Hippocampal formation (tissue), 2 donors: ENCODE results near the gene ZNF785.
"Not testable (repeated sequence)": the region's sequence is repeated elsewhere in the genome, so short reads cannot be mapped to it uniquely, and the experiment has no call there.

Source experiments
- DNase-seq, 2 donors: peaks; one replicate each; lab custom pipeline; 2025; lab: John Stamatoyannopoulos, UW

ZNF785 gene

DNA sequence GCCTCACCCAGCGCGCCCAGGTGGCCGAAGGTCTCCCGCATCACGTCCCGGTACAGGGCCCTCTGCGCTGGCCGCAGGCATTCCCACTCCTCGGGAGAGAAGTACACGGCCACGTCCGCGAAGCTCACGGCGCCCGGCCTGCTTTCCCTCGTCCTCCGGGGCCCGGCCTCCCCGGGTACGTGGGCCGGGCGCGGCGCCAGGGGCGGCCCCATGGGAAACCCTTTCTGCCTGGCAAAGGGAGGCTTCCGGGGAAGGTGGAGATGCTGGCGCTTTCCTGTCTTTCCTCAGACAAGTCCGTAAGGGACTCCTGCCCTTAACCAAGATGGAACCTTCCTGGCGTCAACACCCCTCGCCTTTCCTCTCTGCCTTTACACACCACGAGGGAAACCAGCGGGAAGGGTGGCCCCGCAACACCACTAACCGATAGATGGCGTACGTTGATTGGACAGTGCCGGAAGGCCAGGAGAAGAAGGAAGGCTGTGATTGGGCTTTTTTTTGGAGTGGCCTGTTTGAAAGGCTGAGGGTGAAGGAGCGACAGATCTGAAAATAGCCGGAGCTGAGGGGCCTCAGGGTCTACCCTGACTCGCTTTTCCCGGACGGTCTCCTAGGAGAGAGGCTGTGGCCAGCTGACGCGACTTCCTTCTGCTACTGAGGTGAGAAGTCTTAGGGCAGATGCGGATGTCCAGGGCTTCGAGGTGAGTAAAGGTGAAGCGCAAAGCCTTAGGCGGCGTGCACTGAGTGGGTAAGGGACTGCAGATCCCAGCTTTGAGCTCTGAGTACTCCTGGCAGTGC is at the start of gene ZNF785:
Gene ZNF785, minus strand, starts transcription at position 298 of the 792 bp plus-strand sequence. Its CDS starts 86 bp downstream, at position 212.
- DNase-seq, result peak; percentile 93 to 99

DNA sequence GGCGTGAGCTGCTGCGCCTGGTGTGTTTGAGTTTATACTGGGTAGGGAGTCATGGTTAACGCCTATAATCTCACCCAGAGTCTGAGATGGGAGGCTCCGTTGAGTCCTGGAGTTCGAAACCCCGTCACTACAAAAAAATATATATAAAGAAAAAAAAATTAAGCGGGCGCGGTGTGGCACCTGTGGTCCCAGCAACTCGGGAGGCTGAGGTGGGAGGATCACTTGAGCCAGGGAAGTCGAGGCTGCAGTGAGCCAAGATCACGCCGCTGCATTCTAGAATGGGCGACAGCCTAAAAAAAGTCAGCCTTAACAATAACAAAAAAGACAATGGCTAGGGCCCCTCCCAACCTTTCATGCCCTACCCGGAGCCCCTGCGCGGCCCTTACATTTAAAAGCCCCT is 48.0 kb upstream of the ZNF785 start:
- no peak for DNase-seq

DNA sequence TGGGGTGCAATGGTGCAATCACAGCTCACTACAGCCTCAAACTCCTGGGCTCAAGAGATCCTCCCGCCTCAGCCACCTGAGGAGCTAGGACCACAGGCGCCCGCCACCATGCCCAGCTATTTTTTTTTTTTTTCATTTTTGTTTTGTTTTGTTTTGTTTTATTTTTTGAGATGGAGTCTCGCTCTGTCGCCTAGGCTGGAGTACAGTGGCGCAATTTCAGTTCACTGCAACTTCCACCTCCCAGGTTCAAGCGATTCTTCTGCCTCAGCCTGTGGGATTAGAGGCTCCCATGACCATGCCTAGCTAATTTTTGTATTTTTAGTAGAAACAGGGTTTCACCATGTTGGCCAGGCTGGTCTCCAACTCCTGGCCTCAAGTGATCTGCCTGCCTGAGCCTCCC is 47.0 kb upstream of the ZNF785 start:
- not testable (repeated sequence) for DNase-seq

DNA sequence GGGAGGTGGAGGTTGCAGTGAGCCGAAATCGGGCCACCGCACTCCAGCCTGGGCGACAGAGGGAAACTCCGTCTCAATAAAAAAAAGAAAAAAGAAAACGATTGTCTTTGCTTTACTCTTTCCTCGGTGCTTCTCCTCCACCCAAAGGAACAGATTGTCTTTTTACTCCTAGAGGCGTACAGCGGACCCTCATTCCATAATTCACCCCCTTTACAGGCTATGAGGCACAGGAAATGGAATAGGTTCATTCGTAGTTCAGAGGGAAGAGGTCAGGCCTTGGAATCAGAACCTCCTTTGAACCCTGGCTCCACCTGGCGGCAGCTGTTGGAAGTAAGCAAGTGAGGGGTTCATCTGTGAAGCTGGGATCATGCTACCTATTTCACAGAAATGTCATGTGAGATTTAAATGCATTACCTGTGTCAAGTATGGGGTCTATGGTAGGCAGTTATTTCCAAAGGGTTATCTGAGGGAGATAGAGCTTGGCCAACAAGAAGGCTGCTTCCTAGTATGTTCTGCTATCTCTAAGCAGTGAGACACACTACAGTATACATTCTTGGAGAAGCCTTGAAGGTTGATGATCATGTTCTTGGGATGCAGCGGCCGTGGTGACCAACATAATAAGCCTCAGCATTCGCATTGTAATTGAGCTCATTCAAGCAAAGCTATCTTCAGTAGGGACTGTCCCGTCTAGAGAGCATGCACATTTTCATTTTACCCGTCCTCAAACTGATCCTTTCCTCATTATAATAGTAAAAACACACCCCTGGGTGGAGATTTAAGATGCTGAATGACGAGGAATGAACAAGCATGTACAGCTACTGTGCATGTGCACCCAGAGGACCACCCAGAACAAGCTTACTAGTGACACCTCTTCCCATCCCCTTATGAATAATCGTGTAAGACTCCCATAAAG is 43.4 kb upstream of the ZNF785 start:
- DNase-seq, result peak; percentile 73 to 77

DNA sequence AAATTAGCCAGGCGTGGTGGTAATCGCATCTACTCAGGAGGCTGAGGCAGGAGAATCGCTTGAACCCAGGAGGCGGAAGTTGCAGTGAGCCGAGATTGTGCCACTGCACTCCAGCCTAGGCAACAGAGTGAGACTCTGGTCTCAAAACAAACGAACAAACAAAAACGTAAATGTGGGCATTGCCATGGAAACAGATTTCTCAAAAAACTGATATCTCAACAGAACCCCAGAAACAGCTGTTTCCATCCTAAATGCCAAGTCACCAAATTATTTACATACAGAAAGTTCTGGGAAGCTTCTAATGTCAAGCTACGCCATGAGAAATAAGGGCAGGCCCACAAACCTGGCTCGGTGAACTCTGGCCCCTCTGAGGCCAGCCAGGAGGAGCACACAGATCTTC is 40.7 kb upstream of the ZNF785 start:
- no peak for DNase-seq

DNA sequence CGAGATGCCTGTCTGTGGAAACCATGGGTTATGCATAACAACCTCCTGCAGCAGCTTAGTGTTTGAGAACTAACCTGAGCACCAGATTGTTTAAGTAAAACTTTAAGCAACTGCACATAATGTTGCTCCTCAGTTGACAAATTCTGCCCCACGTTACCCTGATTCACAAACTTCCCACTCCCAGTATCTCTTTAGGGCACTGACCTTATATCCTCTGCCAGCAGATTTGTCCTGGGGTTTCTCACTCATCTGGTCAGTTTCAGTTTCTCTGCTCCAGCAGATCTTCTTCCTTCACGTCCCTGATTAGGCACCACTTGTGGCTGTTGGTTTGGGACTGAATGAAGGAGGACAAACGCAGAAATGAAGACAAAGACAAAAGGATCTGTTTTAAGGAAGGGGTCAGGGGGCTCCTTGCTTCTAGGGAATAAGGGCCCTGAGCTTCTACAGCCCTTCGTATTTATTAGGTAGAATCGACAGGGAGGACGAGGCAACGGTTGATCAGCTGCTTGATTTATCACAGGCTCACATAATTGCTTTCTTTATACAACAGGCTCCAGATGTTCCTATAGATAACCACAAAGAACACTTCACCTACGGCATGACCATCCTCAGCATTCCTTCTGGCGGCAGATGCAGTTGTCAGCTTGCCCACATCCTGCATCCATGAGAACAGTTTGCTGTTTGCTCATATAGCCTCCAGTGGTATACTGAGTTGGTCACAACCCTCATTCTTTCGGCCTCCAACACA is 38.2 kb upstream of the ZNF785 start:
- DNase-seq, result no peak

DNA sequence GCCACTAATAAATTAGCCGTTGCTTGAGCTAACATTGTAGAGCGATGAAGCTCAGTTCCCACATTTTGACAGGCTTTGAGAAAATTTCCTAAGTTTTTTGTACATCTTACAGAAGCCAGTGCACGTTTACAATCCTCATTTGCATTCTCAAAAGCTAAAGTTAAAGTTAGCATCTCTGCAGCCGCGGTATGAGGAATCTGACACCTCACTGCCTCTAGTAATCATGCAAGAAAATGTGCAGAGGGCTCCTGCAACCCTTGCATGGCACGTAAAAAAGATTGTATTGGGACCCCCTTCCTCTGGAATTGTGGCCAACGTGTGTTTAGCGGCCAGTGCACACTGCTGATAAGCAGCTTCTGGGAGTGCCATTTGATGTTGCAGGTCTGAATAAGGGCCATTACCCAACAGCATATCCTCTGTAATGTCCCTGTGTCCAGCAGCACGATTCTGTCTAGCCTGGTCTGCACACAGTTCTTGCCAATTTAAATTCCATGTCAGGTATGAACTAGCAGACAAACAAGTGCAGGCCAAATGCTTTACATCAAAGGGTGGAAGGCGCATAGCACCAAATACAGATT is 37.0 kb upstream of the ZNF785 start:
- DNase-seq, result no peak

DNA sequence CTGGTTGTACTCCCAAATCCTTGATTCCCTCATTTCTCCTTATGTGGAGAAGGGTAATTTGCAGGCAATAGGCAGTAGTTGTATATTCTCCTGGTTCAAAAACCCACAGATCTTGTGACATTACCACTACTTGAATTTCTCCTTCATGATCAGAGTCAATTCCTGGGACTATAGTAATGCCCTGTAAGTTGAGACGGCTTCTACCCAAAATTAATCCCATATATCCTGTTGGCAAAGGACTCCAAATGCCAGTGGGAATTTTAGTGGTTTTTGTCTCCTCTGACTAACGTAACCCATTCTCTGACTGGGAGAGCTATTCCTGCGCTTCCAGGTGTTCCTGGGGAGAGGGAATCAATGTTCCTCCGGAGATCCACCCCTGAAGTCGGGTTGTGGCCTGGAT is 36.3 kb upstream of the ZNF785 start:
- no peak for DNase-seq

DNA sequence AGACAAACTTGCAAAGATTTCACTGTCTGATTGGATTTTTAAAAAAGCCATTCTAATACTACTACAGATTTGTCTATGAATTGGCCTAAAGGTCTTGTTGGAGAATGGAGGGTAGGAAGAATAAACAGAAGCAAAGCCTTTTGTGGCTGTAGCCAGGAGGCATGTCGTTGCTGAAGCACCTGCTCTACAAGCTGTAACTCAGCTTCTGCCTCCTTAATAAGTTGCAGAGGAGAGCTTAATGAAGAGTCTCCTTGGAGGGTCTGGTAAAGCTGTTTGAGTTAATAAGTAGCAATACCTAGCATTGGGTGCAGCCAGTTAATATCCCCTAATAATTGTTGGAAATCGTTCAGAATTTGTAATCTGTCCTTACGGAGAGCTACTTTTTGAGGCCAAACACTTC is 34.7 kb upstream of the ZNF785 start:
- no peak for DNase-seq

DNA sequence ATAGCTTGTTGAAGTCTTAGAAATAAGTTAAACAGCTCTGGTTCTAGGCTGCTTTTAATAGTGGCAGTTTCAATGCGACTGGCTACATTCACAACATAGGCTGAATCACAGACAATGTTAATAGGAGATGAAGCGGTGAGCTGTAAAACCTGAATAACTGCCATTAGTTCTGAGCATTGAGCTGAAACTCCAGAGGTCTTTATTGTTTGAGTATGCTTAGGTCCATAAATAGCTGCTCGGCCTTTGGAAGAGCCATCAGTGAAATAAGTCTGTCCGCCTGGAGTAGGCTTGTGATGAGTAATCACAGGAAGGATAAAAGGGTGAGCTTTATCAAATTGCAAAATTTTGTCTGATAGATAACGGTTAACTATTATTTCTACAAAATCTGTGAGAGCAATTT is 34.1 kb upstream of the ZNF785 start:
- no peak for DNase-seq

DNA sequence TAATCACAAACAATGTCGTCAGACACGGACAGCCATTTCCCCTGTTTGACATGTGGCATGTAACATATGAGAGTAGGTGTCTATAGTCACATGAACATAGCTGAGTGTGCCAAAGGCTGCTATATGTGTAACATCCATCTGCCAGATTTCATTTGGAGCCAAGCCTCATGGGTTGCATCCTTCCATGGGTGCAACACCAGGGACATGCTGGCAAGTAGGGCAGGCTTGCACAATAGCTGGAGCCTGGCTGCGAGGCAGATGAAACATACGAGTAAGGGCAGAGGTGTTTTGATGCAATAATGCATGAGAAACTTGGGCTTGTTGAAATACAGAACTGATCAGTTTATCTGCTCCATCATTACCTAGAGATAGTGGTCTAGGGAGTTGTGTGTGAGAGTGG is 33.7 kb upstream of the ZNF785 start:
- no peak for DNase-seq

DNA sequence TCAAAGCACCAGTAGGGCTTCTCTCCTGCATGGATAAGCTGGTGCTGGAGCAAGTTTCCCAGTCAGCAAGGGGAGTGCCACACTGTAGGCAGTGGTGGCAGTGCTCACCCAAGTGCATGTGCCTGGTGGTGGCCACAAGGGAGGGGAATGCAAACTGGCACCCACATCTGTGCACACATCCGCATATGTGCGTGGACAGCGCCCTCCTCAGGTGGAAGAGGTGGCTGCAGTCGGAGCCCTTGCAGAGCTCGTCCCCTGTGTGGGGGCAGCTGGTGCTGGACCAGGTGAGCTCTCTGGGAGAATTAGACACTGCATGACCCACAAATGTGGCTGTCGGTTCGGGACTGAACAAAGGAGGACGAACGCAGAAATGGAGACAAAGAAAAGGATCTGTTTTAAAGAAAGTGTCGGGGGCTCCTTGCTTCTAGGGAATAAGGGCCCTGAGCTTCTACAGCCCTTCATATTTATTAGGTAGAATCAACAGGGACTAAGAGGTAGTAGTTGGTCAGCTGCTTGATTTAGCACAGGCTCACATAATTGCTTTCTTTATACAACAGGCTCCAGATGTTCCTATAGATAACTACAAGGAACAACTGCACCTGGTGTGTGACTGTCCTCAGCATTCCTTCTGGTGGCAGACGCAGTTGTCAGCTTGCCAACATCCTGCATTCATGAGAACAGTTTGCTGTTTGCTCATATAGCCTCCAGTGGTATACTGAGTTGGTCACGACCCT is 30.0 kb upstream of the ZNF785 start:
- DNase-seq, result peak in 1 of 2 donors; percentile 19

DNA sequence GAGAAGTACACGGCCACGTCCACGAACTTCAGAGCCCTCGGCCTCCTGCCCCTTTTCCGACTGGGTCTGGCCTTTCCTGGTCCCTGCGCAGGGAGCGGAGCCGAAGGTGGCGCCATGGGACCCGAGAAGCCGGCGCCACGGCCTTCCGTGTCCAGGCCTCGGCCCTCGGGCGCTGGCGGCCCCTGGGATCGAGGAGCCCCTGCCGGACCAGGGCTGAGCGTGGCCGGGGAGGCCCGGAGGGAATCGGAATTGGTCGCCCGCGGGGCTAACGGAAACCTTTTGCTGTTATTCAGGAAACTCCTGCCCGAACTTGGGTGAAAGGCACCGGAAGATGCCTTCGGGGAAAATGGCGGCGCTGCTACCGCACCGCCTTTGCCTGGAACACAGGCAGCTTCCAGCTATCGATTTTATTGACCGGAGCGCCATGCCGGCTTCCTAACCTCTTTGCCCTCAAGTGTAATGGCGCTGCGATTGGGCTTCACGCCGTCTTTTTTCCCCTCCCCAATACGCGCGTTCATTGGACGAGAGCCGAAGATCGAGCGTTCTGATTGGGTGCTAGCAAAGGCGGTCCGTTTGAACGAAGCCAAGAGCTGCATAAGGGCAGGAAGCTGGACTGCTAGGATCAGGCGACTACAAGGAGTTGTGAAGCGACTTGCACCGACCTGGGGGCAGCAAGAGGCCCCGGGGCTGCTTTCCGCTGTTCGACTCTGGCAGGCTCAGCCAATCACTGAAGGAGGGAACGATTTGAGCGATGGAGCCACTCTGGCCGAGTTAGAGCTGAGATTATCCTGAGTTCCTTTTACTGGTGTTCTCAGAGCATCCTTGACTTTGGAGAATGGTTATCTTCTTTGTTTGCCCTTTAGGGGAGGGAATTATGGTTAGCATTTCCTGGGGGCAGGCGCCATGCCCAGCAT is 24.7 kb upstream of the ZNF785 start, which contains the start of gene ZNF689:
Gene ZNF689, minus strand, starts transcription at position 464 of the 914 bp plus-strand sequence. Its CDS starts 348 bp downstream, at position 116.
- peak; percentile 95 to 97 for DNase-seq

DNA sequence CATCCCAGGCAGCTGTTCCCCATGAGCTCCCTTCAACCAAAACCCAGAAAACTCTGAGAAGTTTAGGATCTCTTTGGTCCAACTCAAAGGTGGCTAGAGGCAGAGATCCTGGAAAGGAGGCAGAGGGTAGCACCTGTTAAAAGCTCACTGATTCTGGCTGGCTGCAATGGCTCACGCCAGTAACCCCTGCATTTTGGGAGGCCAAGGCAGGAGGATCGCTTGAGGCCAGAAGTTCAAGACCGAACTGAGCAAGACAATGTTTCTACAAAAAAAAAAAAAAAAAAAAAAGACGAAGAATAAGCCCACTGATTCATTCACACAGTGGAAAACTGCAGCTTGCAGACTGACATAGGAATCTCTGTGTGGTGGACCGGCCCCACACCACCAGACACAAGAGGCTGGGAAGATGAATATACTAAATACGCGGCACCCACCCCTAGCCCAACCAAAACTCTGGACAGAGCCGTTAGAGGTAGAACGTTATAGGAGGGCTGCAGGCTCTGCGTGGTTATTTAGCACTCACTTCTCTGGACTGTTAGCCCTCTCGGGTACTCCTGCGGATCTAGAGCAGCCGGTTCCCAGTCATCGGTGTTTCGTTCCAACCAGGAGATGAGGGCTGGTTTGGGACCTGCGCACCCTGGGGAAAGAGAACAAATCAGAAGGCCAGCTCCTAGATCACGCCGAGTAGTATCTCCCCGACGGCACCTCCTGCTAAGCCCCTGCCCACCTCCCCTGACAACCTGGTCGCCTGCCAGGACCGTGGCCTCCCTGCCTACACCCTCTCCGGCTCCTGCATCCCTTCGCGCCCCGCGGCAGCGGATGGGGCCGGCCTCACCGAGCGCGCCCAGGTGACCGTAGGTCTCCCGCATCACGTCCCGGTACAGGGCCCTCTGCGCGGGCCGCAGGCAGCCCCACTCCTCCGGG is 23.8 kb upstream of the ZNF785 start:
- DNase-seq, result no peak

DNA sequence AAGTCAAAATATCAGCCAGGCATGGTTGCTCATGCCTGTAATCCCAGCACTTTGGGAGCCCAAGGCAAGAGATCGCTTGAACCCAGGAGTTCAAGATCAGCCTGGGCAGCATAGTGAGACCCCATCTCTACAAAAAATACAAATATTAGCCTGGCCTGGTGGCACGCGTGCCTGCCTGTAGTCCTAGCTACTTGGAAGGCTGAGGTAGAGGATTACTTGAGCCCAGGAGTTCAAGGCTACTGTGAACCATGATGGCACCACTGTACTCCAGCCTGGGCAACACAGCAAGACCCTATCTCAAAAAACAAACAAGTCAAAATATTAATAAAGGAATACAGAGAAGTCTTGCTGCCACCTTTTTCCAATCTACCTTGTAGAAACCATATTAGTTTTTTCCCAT is 20.5 kb upstream of the ZNF785 start:
- DNase-seq, result no peak

DNA sequence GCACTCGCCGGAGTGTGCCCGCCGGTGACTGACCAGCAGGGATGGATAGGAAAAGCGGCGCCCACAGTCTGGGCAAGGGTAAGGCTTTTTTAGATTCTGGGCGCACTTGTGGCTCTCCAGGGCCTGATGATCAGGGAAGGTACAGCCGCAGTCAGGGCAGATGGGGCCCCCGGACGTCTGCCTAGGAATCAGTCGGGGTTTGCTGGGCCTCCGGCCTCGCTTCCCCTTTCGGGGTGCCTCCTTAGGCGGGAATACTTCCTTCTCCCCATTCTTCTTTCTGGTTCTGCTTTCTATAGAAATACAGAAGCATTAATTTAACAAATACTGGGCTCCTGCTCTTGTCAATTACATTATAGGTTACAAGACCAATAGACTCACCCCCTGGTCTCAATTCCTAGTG is 19.7 kb upstream of the ZNF785 start:
- peak in 1 of 2 donors; percentile 12 for DNase-seq

DNA sequence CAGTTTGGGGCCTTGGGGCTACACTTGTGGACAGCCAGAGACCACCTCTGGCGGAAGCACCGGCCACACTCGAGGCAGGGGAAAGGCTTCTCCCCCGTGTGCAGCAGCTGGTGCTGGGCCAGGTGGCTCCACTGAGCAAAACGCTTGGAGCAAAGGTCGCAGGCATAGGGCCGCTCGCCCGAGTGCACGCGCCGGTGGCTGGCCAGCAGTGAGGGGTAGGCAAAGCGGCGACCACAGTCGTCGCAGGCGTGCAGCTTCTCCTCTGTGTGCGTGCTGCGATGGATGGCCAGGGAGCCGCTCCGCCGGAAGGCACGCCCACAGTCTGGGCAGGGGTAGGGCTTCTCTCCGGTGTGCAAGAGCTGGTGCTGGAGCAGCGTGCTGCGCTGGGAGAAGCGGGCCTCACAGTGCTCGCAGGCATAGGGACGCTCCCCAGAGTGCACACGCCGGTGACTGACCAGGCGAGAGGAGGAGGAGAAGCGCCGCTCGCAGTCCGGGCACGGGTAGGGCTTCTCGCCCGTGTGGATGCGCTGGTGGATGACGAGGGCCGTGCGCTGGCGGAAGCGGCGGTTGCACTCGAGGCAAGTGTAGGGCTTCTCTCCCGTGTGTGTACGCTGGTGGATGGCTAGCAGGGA is 18.9 kb upstream of the ZNF785 start:
- no peak for DNase-seq

DNA sequence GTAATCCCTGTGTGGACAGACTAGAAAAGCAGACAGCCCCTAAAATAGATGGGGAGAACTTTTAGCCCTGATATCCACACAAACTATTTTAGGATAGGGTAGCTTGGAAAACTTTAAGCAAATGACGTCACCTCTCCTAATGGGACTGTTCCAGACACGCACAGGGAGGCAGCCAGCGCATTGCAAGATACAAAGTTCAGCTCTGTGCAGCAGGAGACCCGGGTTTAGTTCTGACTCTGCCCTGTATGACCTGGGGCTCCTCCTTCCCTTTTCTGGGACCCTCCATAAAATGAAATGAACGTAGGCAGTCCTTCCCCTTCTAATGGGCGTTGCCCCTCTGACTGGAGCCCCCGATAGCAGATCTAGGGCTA is 18.4 kb upstream of the ZNF785 start:
- DNase-seq, result no peak
